GM21529 (cell line): ENCODE measurements around the gene CRK.
"Not testable (repeated sequence)": the region's sequence is repeated elsewhere in the genome, so short reads cannot be mapped to it uniquely, and the experiment has no call there.

ENCODE experiments used
- ATAC-seq: cut with Tn5 transposase; IDR thresholded peaks from one replicate; pipeline ENCODE4 v1.9.1; 2021; ENCODE audit not compliant: unreplicated experiment

CRK gene

GRCh38 chr17:1390432-1391367 is 65.3 kb downstream of the CRK start:
- no peak for ATAC-seq

- not testable (repeated sequence) for ATAC-seq
These were observed 68.4 kb downstream of the CRK start for GRCh38 chr17:1387490-1388227.

GRCh38 chr17:1386675-1387190 is 69.3 kb downstream of the CRK start:
- not testable (repeated sequence) for ATAC-seq

GRCh38 chr17:1386265-1386664 is 69.8 kb downstream of the CRK start:
- no peak for ATAC-seq

- ATAC-seq, result no peak
These were observed 70.2 kb downstream of the CRK start for GRCh38 chr17:1385861-1386260.

GRCh38 chr17:1384905-1385435 is 71.1 kb downstream of the CRK start:
- ATAC-seq, result no peak

- ATAC-seq, result no peak
These were observed 76.1 kb downstream of the CRK start for GRCh38 chr17:1379930-1380313.

GRCh38 chr17:1379208-1379929 is 76.7 kb downstream of the CRK start:
- no peak for ATAC-seq

GRCh38 chr17:1378476-1378860 is 77.6 kb downstream of the CRK start:
- ATAC-seq, result not testable (repeated sequence)

- ATAC-seq, result no peak
These were observed 78.7 kb downstream of the CRK start for GRCh38 chr17:1377334-1377733.

- no peak for ATAC-seq
These were observed 80.0 kb downstream of the CRK start for GRCh38 chr17:1376061-1376460.

- ATAC-seq, result no peak
These were observed 80.4 kb downstream of the CRK start for GRCh38 chr17:1375615-1376014.

GRCh38 chr17:1374431-1375177 is 81.4 kb downstream of the CRK start:
- no peak for ATAC-seq

- ATAC-seq, result no peak
These were observed 82.3 kb downstream of the CRK start for GRCh38 chr17:1373707-1374237.

- no peak for ATAC-seq
These were observed 83.4 kb downstream of the CRK start for GRCh38 chr17:1372618-1373017.

GRCh38 chr17:1371893-1372590 is 84.0 kb downstream of the CRK start:
- ATAC-seq, result no peak
